GOT3 (cell line): Measurements from ENCODE around the gene DBP.
A peak's percentile ranks its signal among the peaks of the same experiment; 100 is the strongest.

ENCODE experiments used
- DNase-seq: peaks from one replicate; lab custom pipeline; 2025; ENCODE audit warnings: mixed read lengths; lab: John Stamatoyannopoulos, UW

The DBP gene

DNA sequence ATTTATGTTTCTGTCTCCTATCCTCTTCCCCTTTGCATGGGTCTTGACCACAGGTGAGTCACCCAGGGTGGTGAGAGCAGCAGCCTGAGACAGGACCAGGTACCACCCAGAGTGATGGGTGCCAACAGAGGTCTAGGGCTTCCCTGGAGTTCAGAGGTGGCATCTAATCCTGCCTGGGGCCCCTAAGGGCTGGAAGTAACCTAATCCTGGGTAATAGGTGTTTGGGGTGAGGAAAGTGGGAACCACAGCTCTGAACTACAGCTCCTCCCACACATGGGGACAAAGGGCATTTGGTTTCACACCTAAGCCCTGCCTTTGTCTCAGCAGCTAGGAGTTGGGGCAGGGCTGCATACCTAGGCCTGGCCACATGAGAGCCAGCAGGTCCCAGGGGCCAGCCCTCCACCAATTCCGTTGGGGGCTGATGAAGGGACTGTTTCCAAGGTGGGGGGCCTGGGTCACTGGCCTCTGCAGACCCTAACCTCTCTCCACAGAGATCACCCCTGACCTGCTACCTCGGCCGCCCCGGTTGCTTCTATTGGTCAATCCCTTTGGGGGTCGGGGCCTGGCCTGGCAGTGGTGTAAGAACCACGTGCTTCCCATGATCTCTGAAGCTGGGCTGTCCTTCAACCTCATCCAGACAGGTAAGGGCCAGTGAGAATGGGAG lies 9.8 kb downstream of the DBP start:
- no peak for DNase-seq

DNA sequence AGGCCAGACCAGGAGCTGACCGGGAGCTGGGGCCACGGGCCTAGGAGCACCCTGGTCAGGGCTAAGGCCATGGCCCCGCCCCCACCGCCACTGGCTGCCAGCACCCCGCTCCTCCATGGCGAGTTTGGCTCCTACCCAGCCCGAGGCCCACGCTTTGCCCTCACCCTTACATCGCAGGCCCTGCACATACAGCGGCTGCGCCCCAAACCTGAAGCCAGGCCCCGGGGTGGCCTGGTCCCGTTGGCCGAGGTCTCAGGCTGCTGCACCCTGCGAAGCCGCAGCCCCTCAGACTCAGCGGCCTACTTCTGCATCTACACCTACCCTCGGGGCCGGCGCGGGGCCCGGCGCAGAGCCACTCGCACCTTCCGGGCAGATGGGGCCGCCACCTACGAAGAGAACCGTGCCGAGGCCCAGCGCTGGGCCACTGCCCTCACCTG lies 11.3 kb downstream of the DBP start:
- no peak for DNase-seq

DNA sequence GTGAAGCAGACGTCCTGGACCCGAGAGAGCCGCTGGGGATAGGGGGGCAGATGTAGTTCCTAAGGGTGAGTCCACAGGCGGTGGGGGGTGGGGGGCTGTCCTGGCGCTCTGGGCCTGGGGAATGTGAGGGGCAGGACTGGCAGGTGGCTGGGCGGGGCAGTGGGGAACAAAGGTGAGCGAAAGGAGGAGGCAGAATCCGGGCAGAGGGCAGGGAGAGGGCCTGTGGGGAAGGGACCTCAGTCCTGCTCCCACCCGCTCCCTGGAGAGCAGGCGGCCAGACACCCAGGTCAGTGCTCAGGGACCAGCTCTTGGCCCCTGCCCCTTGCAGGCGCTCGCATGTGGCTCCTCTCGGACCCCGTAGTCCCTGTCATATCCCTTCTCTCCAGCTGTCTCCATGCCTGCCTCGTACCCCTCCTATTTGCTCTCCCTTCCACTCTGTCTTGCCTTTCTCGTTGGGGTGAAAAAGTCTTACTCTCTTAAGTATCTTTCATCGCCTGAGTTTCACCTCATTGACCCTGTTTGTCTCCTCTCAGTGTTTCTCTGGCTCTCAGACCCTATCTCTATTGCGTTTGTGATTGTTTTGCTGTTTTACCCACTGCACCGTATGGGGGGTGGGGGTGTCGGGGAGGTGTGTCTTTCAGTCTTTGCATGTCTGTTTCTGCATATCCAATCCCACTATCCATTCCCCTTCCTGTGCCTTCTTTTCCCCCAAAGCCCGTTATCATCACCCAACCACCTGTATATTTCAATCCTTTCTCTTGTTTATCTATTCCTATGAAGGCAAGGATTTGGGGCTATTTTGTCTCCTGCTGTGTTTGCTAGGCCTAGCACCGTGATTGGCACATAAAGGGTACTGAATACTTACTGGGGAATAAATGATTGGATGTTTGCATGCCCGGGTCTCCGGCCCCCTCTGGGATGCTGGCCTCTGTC lies 12.1 kb downstream of the DBP start:
- DNase-seq, result no peak

DNA sequence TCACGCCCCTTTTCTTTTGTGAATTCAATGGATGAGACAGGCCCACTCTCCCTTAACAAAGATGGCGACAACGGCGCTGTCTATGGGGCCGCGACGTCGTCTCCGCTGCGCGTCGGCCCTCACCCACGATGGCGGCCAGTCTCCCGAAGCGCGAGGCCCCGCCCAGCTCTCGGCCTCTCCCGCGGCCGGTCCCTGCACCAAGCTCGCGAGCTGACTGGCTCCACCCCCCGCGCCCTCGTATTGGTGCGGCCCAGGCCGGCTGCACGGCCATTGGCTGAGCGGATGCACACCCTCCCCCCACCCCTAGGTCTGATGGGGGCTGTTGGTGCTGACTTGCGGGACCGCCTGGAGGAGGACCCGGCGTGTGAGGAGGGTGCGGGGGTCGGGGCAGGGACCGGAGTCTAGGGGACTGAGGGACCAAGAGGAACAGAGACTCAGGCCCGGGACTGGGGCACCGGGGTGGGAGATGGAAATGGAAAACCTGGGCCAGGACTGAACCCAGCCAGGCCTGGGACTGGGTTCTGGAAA lies 13.0 kb downstream of the DBP start:
- DNase-seq, result peak; percentile 71

DNA sequence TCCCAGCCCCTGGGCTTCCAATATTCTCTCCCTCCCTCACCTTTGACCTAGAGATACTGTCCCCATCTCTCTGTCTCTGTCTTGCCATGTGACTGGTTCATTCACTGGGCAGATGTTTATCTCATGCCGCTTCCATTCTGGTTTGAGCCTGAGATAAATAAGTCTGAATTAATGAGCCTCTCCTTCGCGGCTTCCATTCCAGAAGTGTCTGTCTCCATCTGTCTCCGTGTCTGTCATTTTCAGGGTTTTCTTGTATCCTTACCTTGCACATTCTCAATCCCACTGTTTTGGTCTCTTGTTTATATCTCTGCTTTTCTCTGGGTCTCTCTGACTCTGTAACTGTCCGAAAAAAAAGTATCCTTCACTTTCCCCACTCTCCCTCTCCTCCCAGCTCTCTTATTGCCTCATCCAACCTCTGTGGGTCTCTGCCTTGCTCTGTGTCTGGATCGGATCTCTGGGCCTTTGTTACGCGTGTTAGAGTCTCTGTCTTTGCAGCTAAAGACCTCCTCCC lies 13.6 kb downstream of the DBP start:
- no peak for DNase-seq

DNA sequence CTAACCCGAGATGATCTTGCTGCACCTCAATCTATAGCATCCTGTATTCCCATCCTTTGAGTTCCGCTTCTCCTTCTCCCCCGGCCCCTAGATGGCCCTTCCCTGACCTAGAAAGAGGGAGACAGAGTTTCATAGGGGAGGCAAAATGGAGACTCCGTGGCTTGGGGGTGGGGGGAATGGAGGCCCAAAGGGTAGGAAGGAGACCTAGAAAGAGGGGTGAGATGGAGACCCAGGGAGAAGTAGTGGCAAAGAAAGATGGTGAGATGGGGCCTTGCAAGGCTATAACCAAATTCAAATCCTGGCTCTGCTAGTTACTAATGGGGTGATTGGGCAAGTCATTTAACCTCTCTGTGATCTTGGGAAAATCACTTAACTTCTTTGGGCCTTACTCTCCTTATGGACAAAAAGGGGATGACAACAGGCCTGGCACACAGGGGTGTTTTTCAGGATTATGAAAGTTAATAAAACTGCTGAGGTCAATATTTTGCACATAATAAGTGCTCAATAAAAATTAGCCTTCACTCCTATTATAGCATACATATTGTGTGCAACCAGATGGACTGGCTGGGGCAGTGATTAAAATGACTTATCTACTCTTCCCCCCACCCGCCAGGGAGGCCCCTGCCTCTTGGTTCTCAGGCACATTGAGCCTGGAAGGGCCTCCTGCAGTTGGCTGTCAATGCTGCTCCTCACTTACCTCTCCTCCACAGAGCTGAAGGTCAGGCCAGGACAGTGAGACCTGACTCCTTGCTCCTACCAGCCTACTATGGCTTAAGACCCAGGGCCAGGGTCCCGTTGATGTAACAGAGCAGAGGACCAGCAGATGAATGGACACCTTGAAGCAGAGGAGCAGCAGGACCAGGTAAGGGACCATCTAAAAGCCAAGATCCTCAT lies 17.2 kb downstream of the DBP start:
- DNase-seq, result no peak

DNA sequence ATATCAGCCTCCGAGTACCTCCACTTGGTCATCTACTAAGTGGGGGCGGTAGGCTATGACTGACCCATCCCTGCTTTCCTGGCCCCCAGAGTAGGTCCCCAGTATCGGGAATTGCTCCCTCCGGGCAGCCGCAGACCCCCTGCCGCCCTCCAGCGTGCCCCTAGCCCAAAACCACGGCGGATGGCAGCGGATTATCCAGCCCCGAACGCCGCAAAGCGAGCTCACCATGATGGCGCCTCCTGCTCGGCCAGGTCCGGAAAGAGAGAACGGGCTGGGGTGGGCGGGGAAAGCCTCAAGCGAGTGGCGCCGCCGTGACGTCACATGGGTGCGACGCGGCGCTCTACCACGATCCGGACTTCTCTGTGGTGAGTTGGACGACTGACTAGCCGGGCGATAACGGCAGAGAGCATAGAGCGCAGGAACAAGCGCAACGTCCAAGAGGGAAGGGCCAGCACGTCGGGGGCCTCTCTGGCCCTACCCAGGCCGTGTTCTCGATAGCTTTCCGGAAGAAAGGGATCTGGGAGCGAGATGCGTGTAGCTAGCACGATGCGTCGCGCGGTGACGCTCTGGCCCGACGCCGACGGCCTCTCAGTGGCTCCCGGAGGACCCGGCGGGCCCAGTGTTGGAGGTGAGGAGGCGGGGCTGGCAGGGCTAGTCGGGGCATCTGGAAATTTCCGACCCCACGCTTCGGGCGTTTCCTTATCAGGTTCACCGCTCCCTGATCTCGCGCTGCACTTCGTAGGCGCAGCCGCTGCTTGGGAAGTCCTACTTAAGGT lies 18.1 kb downstream of the DBP start, which contains the start of the genes RPL18 and SPHK2:
Gene RPL18 (minus strand): TSS at position 263 of the 776 bp plus-strand sequence. CDS start 35 bp downstream, at position 228.
Gene SPHK2 (plus strand): TSS at position 591 of the 776 bp plus-strand sequence. CDS start 1,009 bp downstream, outside the sequence.
- peak; percentile 94 for DNase-seq

DNA sequence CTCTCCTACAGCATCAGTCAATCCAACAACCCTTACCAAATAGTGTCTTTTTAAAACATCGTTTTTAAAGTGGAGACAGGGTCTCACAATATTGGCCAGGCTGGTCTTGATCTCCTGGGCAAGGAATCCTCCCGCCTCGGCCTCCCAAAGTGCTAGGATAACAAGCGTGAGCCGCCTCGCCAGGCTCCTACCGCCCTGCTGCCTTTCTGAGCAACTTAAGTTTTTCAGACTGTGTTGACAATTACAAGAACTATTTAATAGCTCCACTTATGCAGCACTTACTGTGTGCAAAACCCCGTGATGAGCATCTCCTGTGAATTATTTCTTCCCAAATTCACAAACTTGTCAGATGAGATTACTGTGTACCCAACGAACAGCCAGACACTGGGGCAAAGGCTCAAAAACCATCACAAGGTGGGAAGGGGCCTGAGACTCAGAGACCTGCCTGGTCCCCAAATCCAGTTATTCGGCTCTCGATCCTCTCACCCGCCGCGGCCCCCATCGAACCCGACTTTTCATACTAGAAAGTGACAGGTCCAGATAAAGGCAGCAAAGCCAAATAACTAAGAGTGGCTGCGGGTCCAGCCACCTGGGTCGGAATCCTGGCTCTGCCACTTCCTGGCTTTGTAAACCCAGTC lies 18.8 kb downstream of the DBP start:
- DNase-seq, result no peak

DNA sequence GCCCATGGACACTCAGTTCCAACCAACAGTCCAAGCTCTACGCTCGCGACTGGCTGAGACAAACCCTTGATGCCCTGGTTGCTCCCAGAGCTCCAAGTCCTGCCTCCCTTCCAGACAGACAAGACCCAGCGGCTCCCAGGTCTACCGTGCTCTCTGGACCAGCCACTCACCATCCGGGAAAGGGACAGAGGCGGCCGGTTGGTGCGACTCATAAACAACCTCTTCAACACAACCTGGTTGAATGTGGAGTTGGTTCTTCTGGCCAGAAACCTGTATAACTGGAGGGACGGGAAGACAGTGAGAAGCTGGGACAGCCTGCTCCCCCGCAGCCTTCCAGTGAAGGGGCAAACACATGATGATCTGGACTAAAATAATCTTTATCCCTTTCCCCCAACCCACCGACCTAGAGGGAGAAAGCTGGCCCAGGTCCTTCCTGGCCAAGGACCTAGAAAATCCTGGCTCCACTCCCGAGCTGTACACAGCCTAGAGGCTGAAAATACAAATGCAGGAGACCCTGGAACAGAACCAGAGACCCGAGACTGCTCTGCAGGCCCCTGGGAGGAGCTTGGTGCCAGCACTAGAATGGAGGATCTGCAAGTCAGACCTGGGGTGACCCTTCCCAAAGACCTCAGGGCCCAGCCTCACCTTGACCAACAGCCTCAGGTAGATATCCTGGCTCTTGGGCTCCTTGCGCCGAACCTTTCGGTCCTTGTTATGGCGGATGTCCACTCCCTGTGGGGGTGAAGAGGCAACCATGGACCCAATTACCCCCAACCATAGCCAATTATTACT lies 19.8 kb downstream of the DBP start:
- no peak for DNase-seq

DNA sequence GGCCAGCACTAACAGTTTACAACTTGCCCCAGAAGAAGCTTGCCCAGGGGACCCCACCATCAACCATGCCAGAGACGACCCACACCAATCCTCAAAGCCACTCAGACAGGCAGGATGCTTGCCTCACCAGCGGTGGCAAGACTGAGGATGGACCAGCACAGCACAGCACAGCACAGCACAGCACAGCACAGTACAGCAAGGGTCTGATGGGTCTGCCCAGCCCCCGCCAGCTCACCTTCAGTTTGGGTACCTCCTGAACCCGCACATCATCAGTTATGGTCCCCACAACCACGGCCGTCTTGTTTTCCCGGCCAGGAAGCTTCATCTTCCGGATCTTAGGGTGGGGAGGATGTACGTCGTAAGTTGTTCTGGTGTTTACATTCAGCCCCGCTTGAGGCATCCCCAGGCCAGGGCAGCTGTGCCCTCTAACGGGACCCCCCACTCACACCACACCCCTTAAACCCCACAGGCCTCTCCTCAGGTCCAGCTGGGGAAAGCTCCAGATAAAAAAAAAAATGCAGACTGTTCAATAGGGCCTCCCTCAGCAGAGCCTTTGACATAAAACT lies 20.6 kb downstream of the DBP start:
- no peak for DNase-seq

DNA sequence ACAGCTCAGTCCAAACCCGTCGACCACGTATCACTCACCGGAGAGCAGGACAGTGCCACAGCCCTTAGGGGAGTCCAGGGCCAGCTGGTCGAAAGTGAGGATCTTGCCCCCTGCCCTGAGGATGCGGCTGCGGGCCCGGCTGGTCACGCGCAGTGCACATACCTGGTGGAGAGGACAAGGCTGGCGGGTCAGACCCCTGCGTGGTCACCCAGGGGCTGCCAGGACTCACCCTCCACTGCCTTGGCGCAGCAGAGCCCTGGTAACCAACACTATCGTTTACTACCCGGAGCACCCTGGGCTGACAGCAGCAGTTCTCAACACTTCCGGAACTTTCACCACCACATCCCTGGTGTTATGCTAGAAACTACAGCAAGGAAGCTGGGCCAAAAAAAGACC lies 21.1 kb downstream of the DBP start:
- no peak for DNase-seq

DNA sequence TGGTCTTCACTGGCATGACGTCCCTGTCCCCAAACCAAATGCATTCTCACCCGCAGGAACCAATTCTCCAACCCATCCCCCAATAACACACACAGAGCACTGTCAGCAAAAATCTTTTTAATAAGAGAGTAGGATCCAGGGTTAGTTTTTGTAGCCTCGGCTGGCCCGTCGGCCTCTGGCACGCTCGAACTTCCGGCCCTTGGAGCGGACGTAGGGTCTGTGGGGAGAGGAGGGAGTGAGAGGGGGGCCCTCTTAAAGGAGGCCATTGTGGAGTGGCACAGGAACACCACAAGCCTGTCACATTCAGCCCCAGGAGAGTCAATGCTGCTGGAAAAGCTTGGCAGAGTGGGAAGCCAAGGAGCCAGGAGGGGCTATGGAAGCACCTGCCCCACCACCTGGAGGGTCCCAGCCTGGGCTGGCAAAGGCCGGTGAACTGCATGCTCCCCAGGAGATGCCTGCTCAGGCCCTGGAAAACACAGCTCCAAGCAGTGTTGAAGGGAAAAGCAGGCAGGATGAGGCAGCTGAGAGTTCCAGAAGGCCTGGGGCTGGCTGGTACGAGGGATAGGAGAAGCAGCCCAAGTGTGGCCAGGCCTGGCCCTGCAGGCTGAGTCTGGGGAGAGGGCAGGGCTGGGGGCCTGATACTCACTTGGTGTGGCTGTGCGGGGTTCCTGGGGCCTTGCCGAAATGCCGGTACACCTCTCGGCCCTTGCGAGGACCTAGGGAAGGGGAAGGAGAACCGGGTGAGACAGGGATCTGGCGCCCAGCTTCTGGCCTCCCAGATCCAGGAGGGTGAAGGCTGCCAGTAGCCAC lies 21.7 kb downstream of the DBP start:
- no peak for DNase-seq

DNA sequence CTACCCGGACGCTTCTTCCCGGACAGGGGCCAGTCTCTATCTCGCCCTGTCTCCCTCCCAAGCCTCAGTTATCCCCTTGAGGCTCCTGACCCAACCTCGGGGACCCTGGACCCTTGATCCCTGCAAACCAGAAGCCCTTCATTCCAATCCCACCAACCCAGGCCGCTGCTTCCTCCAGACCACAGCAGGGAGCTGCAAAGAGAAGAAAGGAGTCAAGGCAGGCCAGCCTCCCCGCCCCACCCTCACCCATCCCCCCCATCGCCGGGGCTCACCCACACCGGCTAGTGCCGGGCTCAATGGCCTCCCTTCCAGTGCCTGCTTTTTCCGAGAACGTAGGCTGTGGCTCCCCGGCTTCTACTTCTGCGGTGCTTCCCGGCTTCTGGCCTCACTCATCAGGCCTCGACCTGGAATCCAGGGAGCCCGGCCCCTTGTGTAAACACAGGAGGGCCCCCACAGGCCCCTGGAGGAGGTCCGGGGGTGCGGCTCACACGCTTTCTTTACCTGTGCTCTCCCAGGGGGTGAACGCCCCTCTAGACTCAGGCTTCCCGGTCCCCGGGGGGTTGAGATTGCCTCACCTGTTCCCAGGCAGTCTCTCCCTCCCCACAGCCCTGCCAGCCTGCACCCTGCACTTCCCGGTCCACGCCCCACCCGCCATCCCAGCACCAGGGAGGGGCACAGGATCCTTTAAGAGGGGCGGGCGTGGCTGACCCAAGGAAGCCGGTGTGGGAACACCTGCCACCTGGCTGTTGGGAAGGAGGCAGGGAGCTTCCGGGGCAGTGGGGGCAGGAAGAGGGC lies 22.5 kb downstream of the DBP start, which contains the start of gene FAM83E:
Gene FAM83E (minus strand): TSS at position 641 of the 795 bp plus-strand sequence. CDS start 1,704 bp downstream, outside the sequence.
- DNase-seq, result no peak

DNA sequence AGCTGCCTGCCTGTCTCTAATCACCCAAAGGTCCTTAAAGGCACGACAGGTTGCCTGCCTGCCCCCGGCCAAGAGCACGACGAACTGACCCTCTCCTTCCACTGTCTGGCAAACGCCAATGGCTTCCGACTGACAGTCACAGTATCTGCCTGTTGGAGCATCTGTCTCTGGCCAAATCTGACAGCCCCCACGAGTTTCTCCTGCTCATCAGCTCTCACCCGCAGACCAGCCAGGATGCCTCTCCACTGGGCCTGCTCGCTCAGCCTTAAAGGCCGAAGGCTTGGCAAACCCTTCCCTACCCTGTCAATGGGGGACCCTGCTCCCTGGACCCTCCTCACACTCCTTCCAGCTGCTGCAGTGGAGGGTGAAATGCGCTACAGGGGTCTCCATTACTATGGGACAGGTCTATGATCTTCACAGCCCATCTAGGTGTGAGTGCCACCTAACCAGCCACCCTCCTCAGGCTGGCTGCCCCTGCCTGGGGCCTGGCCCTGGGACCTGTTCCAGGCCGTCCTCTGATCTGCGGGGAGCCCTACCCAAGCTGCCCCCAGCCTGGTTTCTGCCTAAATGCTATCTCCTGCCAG lies 23.2 kb downstream of the DBP start:
- DNase-seq, result no peak

DNA sequence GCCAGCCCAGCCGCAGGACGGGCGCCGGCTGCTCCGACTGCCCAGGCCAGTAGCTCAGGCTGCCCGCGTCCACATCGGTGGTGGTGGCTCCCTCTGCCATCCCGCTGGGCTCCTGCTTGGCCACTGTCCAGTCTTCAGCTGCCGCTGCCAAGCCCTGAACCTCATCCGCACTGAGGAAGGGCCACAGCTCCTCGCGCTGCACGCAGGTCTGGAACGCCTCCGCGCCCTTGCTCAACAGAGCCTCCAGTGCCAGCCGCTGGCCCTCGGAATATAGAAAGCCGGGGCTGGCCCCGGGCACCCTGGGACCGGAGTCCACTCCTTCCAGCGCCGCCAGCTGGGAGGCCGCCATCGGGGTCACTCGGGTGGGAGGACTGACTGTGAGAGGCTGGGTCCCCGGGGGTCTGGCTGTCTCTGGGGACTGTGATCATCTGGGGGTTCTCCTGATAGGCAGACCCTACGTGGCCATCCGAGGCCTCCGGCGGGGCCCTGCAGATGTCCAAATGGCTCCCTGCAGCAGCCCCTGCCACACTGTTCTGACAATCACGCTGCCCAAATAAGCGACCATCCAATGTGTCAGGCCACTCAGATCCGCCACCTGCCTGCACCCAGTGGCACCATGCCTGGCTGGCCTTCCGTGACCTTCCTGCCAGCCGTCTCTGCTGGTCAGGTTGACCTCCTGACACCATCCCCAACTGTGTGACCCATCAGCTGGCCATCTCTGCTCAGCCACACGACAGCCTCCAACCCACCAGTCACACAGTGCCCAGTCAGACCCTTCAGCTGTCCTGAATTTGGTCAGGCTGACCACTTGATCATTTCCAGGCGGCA lies 23.9 kb downstream of the DBP start:
- DNase-seq, result peak; percentile 24

DNA sequence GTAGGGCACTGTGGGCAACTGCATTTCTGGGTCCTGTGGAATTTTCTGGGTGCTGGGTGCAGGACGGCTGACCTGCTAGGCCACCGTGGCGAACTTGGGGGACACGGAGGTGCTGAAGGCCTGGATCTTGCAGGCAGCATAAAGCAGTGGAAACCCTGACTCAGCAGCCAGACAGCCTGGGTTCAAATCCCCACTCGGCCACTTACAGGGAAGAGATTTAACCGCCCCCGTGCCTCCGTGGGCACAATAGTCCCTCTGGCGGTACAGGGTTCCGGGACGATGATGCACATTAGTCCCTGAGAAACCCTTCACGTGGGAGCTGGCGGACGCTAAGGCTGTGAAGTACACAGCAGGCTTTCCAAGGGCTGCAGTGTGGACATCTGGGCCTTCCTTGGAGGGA lies 25.3 kb downstream of the DBP start:
- no peak for DNase-seq
